Gastroesophageal sphincter (tissue), 4 donors: ENCODE results near the gene HNF4A. TPM values are rescaled to one million over a fixed set of nuclear protein-coding genes. Genes with fewer than 3 reads are reported as not detected.

Source experiments
- ATAC-seq: fragments of 150-250 bp; one replicate; pipeline ENCODE4 v1.9.1; 2016; ENCODE audit warnings: mild to moderate bottlenecking, moderate library complexity
- H3K27ac ChIP-seq, 4 donors: fragments of 200-600 bp; sonication (generic) in 3 of 4; 1 replicate in 3 of 4; 2 replicates in 1 of 4; pipeline ENCODE4 v1.5.1; 2016 to 2019
- H3K27me3 ChIP-seq: fragments of 200-600 bp; sonication (generic); one replicate; pipeline ENCODE4 v1.5.1; 2019
- H3K36me3 ChIP-seq, 2 donors: fragments of 200-600 bp; sonication (generic); one replicate each; pipeline ENCODE4 v1.5.1; 2019; ENCODE audit warnings: control low read depth in 1 of 2
- H3K4me1 ChIP-seq, 3 donors: fragments of 200-600 bp; sonication (generic); 1 replicate in 2 of 3; 2 replicates in 1 of 3; pipeline ENCODE4 v1.5.1; 2016 to 2019; ENCODE audit warnings: control low read depth in 2 of 3
- H3K4me3 ChIP-seq, 2 donors: fragments of 200-600 bp; sonication (generic); one replicate each; pipeline ENCODE4 v1.5.1; 2019; ENCODE audit warnings: mild to moderate bottlenecking in 1 of 2, moderate library complexity in 1 of 2
- H3K9me3 ChIP-seq, 3 donors: fragments of 200-600 bp; sonication (generic); one replicate each; pipeline ENCODE4 v1.5.1; 2017 to 2019; ENCODE audit warnings: control low read depth in 2 of 3
- EP300 ChIP-seq: sonication (generic); formaldehyde crosslinking; IDR thresholded peaks from one replicate; pipeline ENCODE4 v1.6.1; 2017; ENCODE audit warnings: antibody characterized with exemption, mild to moderate bottlenecking
- POLR2A ChIP-seq, 2 donors: fragments of 450-650 bp; IDR thresholded peaks; one replicate each; pipeline ENCODE4 v1.6.1; 2017; ENCODE audit warnings: antibody characterized with exemption in 2 of 2, mild to moderate bottlenecking in 2 of 2, moderate library complexity in 1 of 2
- POLR2AphosphoS5 ChIP-seq: sonication (generic); formaldehyde crosslinking; IDR thresholded peaks from one replicate; pipeline ENCODE4 v1.6.1; 2017; ENCODE audit warnings: antibody characterized with exemption
- WGBS, 2 donors: methylation state at CpG; one replicate each; pipeline ENCODE4 v1.1.5; 2018; ENCODE audit warnings: low coverage in 1 of 2; 5-methylcytosine and 5-hydroxymethylcytosine counted together
- total RNA-seq, 4 donors: library from RNA; depleted of rRNA; stranded (reverse); fragments of >200 nt; gene quantifications; one replicate each; pipeline ENCODE4 v1.1.0, GENCODE V29; 2016
- TF ChIP-seq, protein P1 (sequence below), 4 experiments: fragments of 200-600 bp in 2 of 4; fragments of 450-650 bp in 2 of 4; sonication (generic) in 1 of 4; IDR thresholded peaks; one replicate each; pipeline ENCODE4 v1.5.1; 2017 to 2019; ENCODE audit warnings: antibody characterized with exemption in 4 of 4, mild to moderate bottlenecking in 2 of 4, moderate library complexity in 2 of 4

HNF4A gene
- total RNA-seq, 4 donors from 2014 or later = not detected

DNA sequence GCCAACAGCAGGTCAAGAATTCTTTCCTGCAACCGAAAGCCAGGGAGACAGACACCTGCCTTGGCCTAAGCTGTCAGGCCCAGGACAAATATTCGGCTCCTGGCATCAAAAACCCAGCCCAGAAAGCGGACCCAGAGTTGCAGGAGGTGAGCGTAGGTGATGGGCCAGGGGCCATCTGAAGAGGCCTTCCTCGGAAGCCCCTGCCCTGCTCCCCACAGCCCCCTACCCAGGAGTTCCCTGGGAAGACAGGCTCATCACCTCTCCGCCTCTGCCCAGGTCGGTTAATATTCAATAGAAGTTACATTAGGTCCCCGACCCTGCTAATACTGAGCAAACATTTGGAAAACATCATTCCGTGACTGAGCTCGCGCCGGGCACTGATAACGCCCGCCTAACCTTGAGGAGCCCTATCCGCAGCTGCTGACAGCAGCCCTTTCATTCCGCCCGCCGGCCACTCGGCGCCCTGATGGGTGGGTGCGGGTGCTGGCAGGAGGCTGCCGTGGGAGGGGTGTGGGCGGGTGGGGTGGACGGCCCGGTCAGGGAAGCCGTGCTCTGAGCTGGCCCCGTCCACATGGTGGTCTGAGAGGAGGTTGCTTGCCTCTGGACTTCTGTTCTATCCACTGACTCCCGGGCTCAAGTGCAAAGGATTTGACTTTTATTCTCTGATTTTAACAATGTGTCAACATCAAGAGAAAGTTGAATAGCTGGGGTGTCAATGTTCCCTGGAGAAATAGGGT is 55.7 kb downstream of the HNF4A start:
- H3K4me3 ChIP-seq = no peak overlapping the region
- no peaks in the 10 kb centered on the region for H3K9me3 ChIP-seq
- H3K27me3 ChIP-seq = peaks cover 37% of the 10 kb centered on the region
- H3K27ac ChIP-seq = no peak overlapping the region
- H3K4me1 ChIP-seq = no peaks in the 10 kb centered on the region
- WGBS, 2 donors = 70 to 100% methylated on average over 2 of the region's 28 CpGs
- no peak for ATAC-seq
- no peaks in the 10 kb centered on the region for H3K36me3 ChIP-seq
- TF ChIP-seq POLR2A (IDR thresholded peaks at IDR 0.05) (no peak), POLR2AphosphoS5 (no peak), EP300 (no peak)
- TF ChIP-seq, protein P1, sequence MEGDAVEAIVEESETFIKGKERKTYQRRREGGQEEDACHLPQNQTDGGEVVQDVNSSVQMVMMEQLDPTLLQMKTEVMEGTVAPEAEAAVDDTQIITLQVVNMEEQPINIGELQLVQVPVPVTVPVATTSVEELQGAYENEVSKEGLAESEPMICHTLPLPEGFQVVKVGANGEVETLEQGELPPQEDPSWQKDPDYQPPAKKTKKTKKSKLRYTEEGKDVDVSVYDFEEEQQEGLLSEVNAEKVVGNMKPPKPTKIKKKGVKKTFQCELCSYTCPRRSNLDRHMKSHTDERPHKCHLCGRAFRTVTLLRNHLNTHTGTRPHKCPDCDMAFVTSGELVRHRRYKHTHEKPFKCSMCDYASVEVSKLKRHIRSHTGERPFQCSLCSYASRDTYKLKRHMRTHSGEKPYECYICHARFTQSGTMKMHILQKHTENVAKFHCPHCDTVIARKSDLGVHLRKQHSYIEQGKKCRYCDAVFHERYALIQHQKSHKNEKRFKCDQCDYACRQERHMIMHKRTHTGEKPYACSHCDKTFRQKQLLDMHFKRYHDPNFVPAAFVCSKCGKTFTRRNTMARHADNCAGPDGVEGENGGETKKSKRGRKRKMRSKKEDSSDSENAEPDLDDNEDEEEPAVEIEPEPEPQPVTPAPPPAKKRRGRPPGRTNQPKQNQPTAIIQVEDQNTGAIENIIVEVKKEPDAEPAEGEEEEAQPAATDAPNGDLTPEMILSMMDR (IDR thresholded peaks at IDR 0.05) = no peak

- no peak overlapping the region for H3K4me3 ChIP-seq
- no peaks in the 10 kb centered on the region for H3K9me3 ChIP-seq
- H3K27ac ChIP-seq = no peak overlapping the region
- H3K27me3 ChIP-seq = peaks cover 37% of the 10 kb centered on the region
- WGBS, 2 donors = 75 to 77% methylated on average over 6 to 8 of the region's 10 CpGs
- TF ChIP-seq POLR2A (IDR thresholded peaks at IDR 0.05) = no peak
- TF ChIP-seq, protein P1 (IDR thresholded peaks at IDR 0.05) = no peak
- TF ChIP-seq EP300 = no peak
- no peak for TF ChIP-seq POLR2AphosphoS5
- no peak for ATAC-seq
- H3K36me3 ChIP-seq = no peaks in the 10 kb centered on the region
- H3K4me1 ChIP-seq = no peaks in the 10 kb centered on the region
Measured at GRCh38 chr20:44411757-44412401, 56.4 kb downstream of the HNF4A start.

DNA sequence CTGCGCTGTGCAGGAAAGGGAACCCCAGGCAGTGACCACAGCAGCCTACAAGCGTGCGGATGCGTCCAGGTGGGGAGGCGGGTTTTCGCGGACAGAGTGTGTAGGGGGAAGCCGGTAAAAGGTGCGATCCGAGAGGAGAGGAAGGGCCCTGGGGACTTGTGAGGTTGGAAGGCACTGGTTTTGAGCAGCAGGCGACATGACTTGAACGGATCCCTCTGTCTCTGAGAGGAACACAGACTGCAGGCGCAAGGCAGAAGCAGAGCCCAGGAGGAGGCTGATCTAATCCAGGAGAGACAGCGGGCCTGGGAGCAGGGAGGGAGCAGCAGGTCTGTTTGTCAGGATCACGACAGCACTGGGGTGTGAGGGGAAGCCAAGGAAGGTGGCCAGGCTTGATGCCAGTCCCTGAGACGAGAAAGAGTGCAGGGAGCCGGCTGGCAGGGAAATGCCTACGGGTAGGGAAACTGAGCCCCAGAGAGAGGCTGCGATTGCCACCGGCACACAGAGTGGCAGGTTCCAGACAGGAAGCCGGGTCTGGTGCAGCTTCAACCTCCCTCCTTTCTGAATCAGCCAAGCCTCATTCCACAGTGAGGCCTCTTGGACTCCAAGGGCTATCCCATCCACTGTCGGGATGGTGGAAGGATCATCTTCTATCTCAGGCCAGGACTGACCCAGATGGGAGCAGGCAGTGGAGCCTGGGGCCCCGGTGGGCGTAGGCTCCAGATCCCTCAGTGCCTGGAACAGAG is 57.1 kb downstream of the HNF4A start:
- Histone ChIP-seq H3K9me3 (no peaks in the 10 kb centered on the region), H3K27ac (no peak overlapping the region), H3K4me3 (no peak overlapping the region), H3K36me3 (no peaks in the 10 kb centered on the region), H3K4me1 (no peaks in the 10 kb centered on the region), H3K27me3 (peaks cover 37% of the 10 kb centered on the region)
- WGBS, 2 donors = 39% methylated on average over 13 to 14 of the region's 24 CpGs
- ATAC-seq = no peak
- TF ChIP-seq, protein P1 (IDR thresholded peaks at IDR 0.05) = no peak
- no peak for TF ChIP-seq POLR2A (IDR thresholded peaks at IDR 0.05)
- no peak for TF ChIP-seq POLR2AphosphoS5
- no peak for TF ChIP-seq EP300

DNA sequence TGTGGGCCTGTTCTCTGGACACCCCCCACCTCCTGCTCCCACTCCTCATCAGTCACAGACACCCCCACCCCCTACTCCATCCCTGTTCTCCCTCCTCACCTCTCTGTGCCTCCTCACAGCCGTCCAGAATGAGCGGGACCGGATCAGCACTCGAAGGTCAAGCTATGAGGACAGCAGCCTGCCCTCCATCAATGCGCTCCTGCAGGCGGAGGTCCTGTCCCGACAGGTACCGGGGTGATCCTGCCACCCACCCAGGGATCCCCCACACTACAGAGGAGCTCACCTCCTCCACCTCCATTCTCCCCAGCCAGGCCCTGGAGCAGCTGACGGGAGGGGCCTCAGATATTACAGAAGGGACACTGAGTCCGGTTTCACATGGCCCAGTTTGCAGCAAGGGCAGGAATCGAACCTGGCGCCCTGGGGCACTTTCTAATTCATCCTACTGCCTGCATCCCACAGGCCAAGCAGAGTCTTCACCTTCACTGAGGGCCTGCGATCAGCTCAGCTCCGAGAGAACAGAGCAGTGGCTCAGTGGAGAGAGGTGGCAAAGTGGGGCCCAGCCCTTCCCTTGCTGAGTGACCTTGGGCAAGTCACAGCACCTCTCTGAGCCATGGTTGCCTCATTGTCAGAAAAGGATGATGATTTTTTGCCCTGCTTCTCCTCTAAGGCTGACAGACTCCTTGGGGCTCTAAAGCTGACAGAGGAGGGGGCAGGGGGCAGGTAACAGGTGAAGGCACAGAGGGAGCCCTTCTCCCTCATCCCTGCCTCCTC is 58.3 kb downstream of the HNF4A start:
- ATAC-seq = no peak
- H3K4me3 ChIP-seq = no peak overlapping the region
- no peaks in the 10 kb centered on the region for H3K4me1 ChIP-seq
- WGBS, 2 donors = no CpG with 5 or more reads among the region's 14 CpGs
- peaks cover 41% of the 10 kb centered on the region for H3K27me3 ChIP-seq
- H3K9me3 ChIP-seq = no peaks in the 10 kb centered on the region
- TF ChIP-seq POLR2AphosphoS5 (no peak), EP300 (no peak), POLR2A (IDR thresholded peaks at IDR 0.05) (no peak)
- TF ChIP-seq, protein P1 (IDR thresholded peaks at IDR 0.05) = no peak
- H3K27ac ChIP-seq = no peak overlapping the region
- no peaks in the 10 kb centered on the region for H3K36me3 ChIP-seq
